Progenitor cell of endocrine pancreas (in vitro differentiated cells): Measurements from ENCODE around the gene TMTC1. TPM values are rescaled to one million over a fixed set of nuclear protein-coding genes. Genes with fewer than 3 reads are reported as not detected.

ENCODE experiments used
- DNase-seq: peaks from one replicate; pipeline ENCODE4 v3.0.0; 2021; ENCODE audit warnings: low spot score; ENCODE audit not compliant: unreplicated experiment
- H3K27ac Mint-ChIP-seq: 2 replicates; pipeline ENCODE4 v1.8.0; 2021; ENCODE audit warnings: mild to moderate bottlenecking, moderate library complexity, mixed read lengths
- H3K27me3 Mint-ChIP-seq: 2 replicates; pipeline ENCODE4 v1.8.0; 2021; ENCODE audit warnings: mixed read lengths
- H3K36me3 Mint-ChIP-seq: 2 replicates; pipeline ENCODE4 v1.8.0; 2022; ENCODE audit warnings: mixed read lengths; ENCODE audit not compliant: insufficient read depth
- H3K4me1 Mint-ChIP-seq: 2 replicates; pipeline ENCODE4 v1.8.0; 2021; ENCODE audit warnings: low read depth, mixed read lengths
- H3K4me3 Mint-ChIP-seq: 2 replicates; pipeline ENCODE4 v1.8.0; 2021; ENCODE audit warnings: low read depth, mild to moderate bottlenecking, moderate library complexity, mixed read lengths
- H3K9me3 Mint-ChIP-seq: 2 replicates; pipeline ENCODE4 v1.8.0; 2021; ENCODE audit warnings: low read depth, mixed read lengths
- CTCF ChIP-seq: fragments of 200-600 bp; sonication (generic); IDR thresholded peaks from one replicate; pipeline ENCODE4 v1.5.0; 2021; ENCODE audit warnings: antibody characterized with exemption, mild to moderate bottlenecking; ENCODE audit not compliant: unreplicated experiment
- total RNA-seq: library from RNA; stranded (reverse); gene quantifications from 2 replicates; pipeline ENCODE4 v1.2.1, GENCODE V29; 2021

The TMTC1 gene
- total RNA-seq, 1 donor from 2014 or later, result 19.2 TPM

- Mint-ChIP-seq H3K9me3 (no peaks in the 10 kb centered on the region), H3K27ac (no peak overlapping the region), H3K36me3 (peaks cover 3% of the 10 kb centered on the region), H3K4me1 (peaks cover 2% of the 10 kb centered on the region), H3K4me3 (no peak overlapping the region), H3K27me3 (no peaks in the 10 kb centered on the region)
- DNase-seq, result no peak
- no peak for TF ChIP-seq CTCF
These were observed 42.1 kb downstream of the TMTC1 start for GRCh38 chr12:29741342-29742241.

- Mint-ChIP-seq H3K27ac (no peak overlapping the region), H3K9me3 (no peaks in the 10 kb centered on the region), H3K36me3 (peaks cover 4% of the 10 kb centered on the region), H3K4me1 (peaks cover 2% of the 10 kb centered on the region), H3K27me3 (no peaks in the 10 kb centered on the region), H3K4me3 (no peak overlapping the region)
- TF ChIP-seq CTCF, result no peak
- no peak for DNase-seq
These were observed 44.3 kb downstream of the TMTC1 start for GRCh38 chr12:29739279-29739991.

- no peak for DNase-seq
- Mint-ChIP-seq H3K36me3 (peaks cover 4% of the 10 kb centered on the region), H3K27me3 (no peaks in the 10 kb centered on the region), H3K9me3 (no peaks in the 10 kb centered on the region), H3K4me1 (peaks cover 2% of the 10 kb centered on the region), H3K4me3 (no peak overlapping the region), H3K27ac (no peak overlapping the region)
- TF ChIP-seq CTCF, result no peak
These were observed 45.4 kb downstream of the TMTC1 start for GRCh38 chr12:29738365-29738764.

GRCh38 chr12:29737644-29738043 is 46.1 kb downstream of the TMTC1 start:
- peaks cover 2% of the 10 kb centered on the region for H3K36me3 Mint-ChIP-seq
- H3K4me1 Mint-ChIP-seq, result peaks cover 2% of the 10 kb centered on the region
- no peak for DNase-seq
- H3K27ac Mint-ChIP-seq, result no peak overlapping the region
- TF ChIP-seq CTCF, result no peak
- no peaks in the 10 kb centered on the region for H3K27me3 Mint-ChIP-seq
- H3K9me3 Mint-ChIP-seq, result no peaks in the 10 kb centered on the region
- H3K4me3 Mint-ChIP-seq, result no peak overlapping the region

- no peak for DNase-seq
- Mint-ChIP-seq H3K27me3 (no peaks in the 10 kb centered on the region), H3K4me1 (peaks cover 2% of the 10 kb centered on the region), H3K27ac (no peak overlapping the region), H3K4me3 (no peak overlapping the region), H3K9me3 (no peaks in the 10 kb centered on the region), H3K36me3 (peaks cover 2% of the 10 kb centered on the region)
- no peak for TF ChIP-seq CTCF
These were observed 48.1 kb downstream of the TMTC1 start for GRCh38 chr12:29735604-29736003.
